Measurements from ENCODE around the gene SGK2. TPM values are rescaled to one million over a fixed set of nuclear protein-coding genes. Genes with fewer than 3 reads are reported as not detected.

The SGK2 gene
- total and polyA plus RNA-seq, 2 of the 13 experiments (the other 11 are each of a cell fraction or from before 2014, with no cell fraction given), result 6.2 to 29.4 TPM

DNA sequence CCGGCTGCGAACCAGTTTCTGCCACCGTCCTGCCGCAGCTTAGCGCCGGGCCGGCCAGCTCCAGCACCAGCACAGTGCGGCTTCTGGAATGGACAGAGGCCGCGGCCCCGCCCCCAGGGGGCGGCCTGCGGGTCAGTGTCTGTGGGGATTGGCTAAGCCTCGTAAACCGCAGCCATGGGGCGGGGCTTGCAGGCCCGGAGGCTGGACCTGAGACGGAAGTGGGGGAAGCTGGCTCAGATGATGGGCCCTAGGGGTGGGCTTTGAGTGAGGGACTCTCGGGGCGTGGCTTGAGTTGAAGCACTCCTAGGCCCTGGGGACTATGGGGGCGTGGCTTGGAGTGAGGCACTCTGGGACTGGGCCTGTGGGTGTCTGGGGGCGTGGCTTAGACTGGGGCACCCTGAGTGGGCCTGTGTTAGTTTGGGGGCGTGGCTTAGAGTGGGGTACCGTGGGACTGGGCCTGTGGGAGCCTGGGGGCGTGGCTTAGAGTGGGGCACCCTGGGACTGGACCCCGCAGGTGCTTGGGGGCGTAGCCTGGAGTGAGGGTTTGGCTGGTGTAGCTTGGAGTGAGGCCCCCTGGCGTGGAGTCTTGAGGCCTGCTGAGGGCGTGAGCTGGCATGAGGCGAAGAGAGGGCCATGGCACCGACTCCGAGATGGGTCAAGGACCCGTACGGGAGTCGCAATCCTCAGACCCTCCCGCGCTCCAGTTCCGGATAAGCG is 44.7 kb upstream of the SGK2 start (continued):
- TF ChIP-seq, protein P1, sequence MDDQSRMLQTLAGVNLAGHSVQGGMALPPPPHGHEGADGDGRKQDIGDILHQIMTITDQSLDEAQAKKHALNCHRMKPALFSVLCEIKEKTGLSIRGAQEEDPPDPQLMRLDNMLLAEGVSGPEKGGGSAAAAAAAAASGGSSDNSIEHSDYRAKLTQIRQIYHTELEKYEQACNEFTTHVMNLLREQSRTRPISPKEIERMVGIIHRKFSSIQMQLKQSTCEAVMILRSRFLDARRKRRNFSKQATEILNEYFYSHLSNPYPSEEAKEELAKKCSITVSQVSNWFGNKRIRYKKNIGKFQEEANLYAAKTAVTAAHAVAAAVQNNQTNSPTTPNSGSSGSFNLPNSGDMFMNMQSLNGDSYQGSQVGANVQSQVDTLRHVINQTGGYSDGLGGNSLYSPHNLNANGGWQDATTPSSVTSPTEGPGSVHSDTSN (CRISPR knock-in tag; IDR thresholded peaks at IDR 0.05; ENCODE audit: borderline replicate concordance), result no peak
- TF ChIP-seq GTF3A (CRISPR knock-in tag; conservative IDR thresholded peaks at IDR 0.05), result no peak
- TF ChIP-seq, protein P2, sequence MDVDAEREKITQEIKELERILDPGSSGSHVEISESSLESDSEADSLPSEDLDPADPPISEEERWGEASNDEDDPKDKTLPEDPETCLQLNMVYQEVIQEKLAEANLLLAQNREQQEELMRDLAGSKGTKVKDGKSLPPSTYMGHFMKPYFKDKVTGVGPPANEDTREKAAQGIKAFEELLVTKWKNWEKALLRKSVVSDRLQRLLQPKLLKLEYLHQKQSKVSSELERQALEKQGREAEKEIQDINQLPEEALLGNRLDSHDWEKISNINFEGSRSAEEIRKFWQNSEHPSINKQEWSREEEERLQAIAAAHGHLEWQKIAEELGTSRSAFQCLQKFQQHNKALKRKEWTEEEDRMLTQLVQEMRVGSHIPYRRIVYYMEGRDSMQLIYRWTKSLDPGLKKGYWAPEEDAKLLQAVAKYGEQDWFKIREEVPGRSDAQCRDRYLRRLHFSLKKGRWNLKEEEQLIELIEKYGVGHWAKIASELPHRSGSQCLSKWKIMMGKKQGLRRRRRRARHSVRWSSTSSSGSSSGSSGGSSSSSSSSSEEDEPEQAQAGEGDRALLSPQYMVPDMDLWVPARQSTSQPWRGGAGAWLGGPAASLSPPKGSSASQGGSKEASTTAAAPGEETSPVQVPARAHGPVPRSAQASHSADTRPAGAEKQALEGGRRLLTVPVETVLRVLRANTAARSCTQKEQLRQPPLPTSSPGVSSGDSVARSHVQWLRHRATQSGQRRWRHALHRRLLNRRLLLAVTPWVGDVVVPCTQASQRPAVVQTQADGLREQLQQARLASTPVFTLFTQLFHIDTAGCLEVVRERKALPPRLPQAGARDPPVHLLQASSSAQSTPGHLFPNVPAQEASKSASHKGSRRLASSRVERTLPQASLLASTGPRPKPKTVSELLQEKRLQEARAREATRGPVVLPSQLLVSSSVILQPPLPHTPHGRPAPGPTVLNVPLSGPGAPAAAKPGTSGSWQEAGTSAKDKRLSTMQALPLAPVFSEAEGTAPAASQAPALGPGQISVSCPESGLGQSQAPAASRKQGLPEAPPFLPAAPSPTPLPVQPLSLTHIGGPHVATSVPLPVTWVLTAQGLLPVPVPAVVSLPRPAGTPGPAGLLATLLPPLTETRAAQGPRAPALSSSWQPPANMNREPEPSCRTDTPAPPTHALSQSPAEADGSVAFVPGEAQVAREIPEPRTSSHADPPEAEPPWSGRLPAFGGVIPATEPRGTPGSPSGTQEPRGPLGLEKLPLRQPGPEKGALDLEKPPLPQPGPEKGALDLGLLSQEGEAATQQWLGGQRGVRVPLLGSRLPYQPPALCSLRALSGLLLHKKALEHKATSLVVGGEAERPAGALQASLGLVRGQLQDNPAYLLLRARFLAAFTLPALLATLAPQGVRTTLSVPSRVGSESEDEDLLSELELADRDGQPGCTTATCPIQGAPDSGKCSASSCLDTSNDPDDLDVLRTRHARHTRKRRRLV (CRISPR knock-in tag; IDR thresholded peaks at IDR 0.05), result no peak
- TF ChIP-seq, protein P3, sequence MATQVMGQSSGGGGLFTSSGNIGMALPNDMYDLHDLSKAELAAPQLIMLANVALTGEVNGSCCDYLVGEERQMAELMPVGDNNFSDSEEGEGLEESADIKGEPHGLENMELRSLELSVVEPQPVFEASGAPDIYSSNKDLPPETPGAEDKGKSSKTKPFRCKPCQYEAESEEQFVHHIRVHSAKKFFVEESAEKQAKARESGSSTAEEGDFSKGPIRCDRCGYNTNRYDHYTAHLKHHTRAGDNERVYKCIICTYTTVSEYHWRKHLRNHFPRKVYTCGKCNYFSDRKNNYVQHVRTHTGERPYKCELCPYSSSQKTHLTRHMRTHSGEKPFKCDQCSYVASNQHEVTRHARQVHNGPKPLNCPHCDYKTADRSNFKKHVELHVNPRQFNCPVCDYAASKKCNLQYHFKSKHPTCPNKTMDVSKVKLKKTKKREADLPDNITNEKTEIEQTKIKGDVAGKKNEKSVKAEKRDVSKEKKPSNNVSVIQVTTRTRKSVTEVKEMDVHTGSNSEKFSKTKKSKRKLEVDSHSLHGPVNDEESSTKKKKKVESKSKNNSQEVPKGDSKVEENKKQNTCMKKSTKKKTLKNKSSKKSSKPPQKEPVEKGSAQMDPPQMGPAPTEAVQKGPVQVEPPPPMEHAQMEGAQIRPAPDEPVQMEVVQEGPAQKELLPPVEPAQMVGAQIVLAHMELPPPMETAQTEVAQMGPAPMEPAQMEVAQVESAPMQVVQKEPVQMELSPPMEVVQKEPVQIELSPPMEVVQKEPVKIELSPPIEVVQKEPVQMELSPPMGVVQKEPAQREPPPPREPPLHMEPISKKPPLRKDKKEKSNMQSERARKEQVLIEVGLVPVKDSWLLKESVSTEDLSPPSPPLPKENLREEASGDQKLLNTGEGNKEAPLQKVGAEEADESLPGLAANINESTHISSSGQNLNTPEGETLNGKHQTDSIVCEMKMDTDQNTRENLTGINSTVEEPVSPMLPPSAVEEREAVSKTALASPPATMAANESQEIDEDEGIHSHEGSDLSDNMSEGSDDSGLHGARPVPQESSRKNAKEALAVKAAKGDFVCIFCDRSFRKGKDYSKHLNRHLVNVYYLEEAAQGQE (IDR thresholded peaks at IDR 0.05; ENCODE audit: borderline replicate concordance in 1 of 2, low read depth in 1 of 2, low read length in 2 of 2), result 0 out of 4 replicates have a peak, but pooled peaks of 1 of the 2 experiments have one; percentile 29
- no peak for TF ChIP-seq MBNL3 (CRISPR knock-in tag; conservative IDR thresholded peaks at IDR 0.05)
- TF ChIP-seq ZNF678 (CRISPR knock-in tag; IDR thresholded peaks at IDR 0.05), result no peak
- peak; percentile 49 for TF ChIP-seq SPEN (CRISPR knock-in tag; IDR thresholded peaks at IDR 0.05; ENCODE audit: low read depth)
- 0 out of 2 replicates have a peak, but pooled peaks have one; percentile 11 for TF ChIP-seq ZNF136 (CRISPR knock-in tag; IDR thresholded peaks at IDR 0.05; ENCODE audit: low read depth)
- no peak for TF ChIP-seq SRSF4 (IDR thresholded peaks at IDR 0.05; ENCODE audit: low read depth, low read length, poor library complexity, severe bottlenecking)
- no peak for TF ChIP-seq IKZF1 (IDR thresholded peaks at IDR 0.05)
- 0 out of 2 replicates have a peak, but pooled peaks have one; percentile 18 for TF ChIP-seq NCOR1 (IDR thresholded peaks at IDR 0.05; ENCODE audit: borderline replicate concordance, low read length)
- no peak; the same call in 1 of the 2 replicates for TF ChIP-seq SRF (IDR thresholded peaks at IDR 0.05; ENCODE audit: low read depth, low read length)
- 0 out of 2 replicates have a peak, but pooled peaks have one; percentile 18 for TF ChIP-seq ZNF230 (CRISPR knock-in tag; IDR thresholded peaks at IDR 0.05)
- TF ChIP-seq ZMAT3 (CRISPR knock-in tag; conservative IDR thresholded peaks at IDR 0.05), result no peak
- no peak for TF ChIP-seq ZNF550 (CRISPR knock-in tag; IDR thresholded peaks at IDR 0.05; ENCODE audit: borderline replicate concordance)
- TF ChIP-seq ZNF235 (CRISPR knock-in tag; IDR thresholded peaks at IDR 0.05; ENCODE audit: borderline replicate concordance), result no peak
- TF ChIP-seq, protein P4, sequence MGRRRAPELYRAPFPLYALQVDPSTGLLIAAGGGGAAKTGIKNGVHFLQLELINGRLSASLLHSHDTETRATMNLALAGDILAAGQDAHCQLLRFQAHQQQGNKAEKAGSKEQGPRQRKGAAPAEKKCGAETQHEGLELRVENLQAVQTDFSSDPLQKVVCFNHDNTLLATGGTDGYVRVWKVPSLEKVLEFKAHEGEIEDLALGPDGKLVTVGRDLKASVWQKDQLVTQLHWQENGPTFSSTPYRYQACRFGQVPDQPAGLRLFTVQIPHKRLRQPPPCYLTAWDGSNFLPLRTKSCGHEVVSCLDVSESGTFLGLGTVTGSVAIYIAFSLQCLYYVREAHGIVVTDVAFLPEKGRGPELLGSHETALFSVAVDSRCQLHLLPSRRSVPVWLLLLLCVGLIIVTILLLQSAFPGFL (CRISPR knock-in tag; IDR thresholded peaks at IDR 0.05), result no peak

Data from HepG2 (cell line).